Smooth muscle cell of the pulmonary artery (primary cell): ENCODE data around the gene STXBP5. TPM values are rescaled to one million over a fixed set of nuclear protein-coding genes. Genes with fewer than 3 reads are reported as not detected.

ENCODE experiments used
- total RNA-seq: library from RNA; depleted of rRNA; stranded (reverse); fragments of >200 nt; gene quantifications from 2 replicates; pipeline ENCODE4 v1.2.3, GENCODE V29; 2014

The STXBP5 gene
- total RNA-seq = 80.7 and 81.3 TPM in 2 replicates

DNA sequence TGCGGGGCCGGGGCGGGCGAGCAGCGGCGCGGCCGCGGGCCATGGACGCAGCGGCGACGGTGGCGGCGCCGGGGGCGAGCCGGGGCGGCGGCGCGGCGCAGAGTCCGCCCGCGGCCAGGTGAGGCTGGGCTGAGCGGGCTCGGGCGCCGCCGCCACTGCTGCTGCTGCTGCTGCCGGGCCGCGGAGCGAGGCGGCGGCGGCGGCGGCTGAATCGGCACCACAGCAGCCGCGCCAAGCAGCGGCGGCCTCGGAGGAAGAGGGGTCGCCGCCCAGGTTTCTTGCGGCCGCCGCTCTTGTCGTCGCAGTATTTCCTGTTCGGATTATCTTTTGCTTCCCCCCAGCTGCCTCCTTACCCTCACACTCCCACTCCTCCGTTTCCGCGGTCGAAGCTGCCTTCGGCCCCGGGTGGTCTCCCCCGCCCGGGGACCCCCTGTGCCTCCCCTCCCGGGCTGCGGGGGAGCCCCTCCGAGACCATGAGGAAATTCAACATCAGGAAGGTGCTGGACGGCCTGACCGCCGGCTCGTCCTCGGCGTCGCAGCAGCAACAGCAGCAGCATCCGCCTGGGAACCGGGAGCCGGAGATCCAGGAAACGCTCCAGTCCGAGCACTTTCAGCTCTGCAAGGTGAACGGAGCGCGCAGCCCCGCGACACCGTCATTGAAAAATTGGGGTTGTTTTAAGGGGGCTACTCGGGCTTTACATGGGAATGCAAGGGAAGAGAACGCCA is at the start of gene STXBP5:
Gene STXBP5, plus strand, starts transcription at position 358 of the 726 bp plus-strand sequence. Its CDS starts 116 bp downstream, at position 474.

